ENCODE measurements around the gene PSMD14. TPM values are rescaled to one million over a fixed set of nuclear protein-coding genes. Genes with fewer than 3 reads are reported as not detected.

PSMD14 gene
- total and polyA plus RNA-seq, 2 of the 8 experiments (the other 6 are each of a cell fraction or from before 2014, with no cell fraction given), result 53.9 to 88.7 TPM

GRCh38 chr2:161417438-161418274 lies 109.4 kb downstream of the PSMD14 start:
- POLR2A ChIA-PET (ENCODE audit: partially characterized antibody), result interaction anchor here (2.0 kb wide), 1 partner anchor 10 kb away, joined by 7 read pairs; no protein-coding TSS in a partner anchor
- Histone ChIP-seq H3K79me2 (ENCODE audit: control insufficient read depth in 1 of 2, insufficient read depth in 2 of 2, low read length in 2 of 2) (no peaks in the 10 kb centered on the region), H3K23me2 (ENCODE audit: low read depth, low read length) (peaks cover 8% of the 10 kb centered on the region; the same call in 1 of the 2 replicates), H4K8ac (ENCODE audit: extremely low read depth, insufficient read depth, low read length) (no peak overlapping the region), H4K5ac (ENCODE audit: insufficient read length, low read depth, low read length) (no peak overlapping the region), H3K27ac (ENCODE audit: low read depth, low read length) (no peak overlapping the region), H2AFZ (ENCODE audit: low read length) (no peak overlapping the region), H4K91ac (replicated peaks; ENCODE audit: insufficient read length, low read length) (no peak overlapping the region), H2BK12ac (ENCODE audit: low read depth, low read length) (no peak overlapping the region), H3K18ac (ENCODE audit: extremely low read depth, low read length) (no peak overlapping the region), H3K4me3 (ENCODE audit: extremely low read depth in 1 of 4, insufficient read depth in 2 of 4, low read depth in 3 of 4, low read length in 4 of 4) (peak overlapping the region in 1 of 4 experiments; percentile 60; a peak in 2 of 8 replicates), H2BK120ac (replicated peaks; ENCODE audit: low read depth, low read length) (no peak overlapping the region), H2BK15ac (ENCODE audit: low read length) (no peak overlapping the region), H3K14ac (ENCODE audit: insufficient read length) (no peak overlapping the region), H3K9me3 (ENCODE audit: insufficient read depth in 2 of 2, low read depth in 1 of 2, low read length in 1 of 2) (no peaks in the 10 kb centered on the region), H3K27me3 (replicated peaks in 1 of 4; ENCODE audit: control insufficient read depth in 3 of 4, extremely low read depth in 1 of 4, insufficient read depth in 3 of 4, low read length in 3 of 4) (peaks cover 71 to 98% (median 87%) of the 10 kb centered on the region in 4 experiments), H2AK5ac (ENCODE audit: low read depth, low read length) (no peak overlapping the region), H3K23ac (ENCODE audit: insufficient read length) (no peak overlapping the region), H3K56ac (replicated peaks; ENCODE audit: insufficient read length, low read depth, low read length) (no peak overlapping the region), H2BK5ac (ENCODE audit: low read depth, low read length) (no peak overlapping the region), H3K9ac (replicated peaks in 1 of 4; ENCODE audit: extremely low read depth in 1 of 4, low read depth in 3 of 4, low read length in 3 of 4) (no peak overlapping the region), H3K4ac (replicated peaks; ENCODE audit: insufficient read length, low read depth, low read length) (no peak overlapping the region), H3K36me3 (ENCODE audit: control insufficient read depth in 2 of 4, insufficient read depth in 4 of 4, low read length in 3 of 4) (no peaks in the 10 kb centered on the region; a peak in 1 of 8 replicates), H3K4me2 (ENCODE audit: insufficient read depth in 1 of 2, low read depth in 2 of 2, low read length in 2 of 2) (peak overlapping the region; percentile 86), H4K20me1 (replicated peaks in 1 of 2; ENCODE audit: control insufficient read depth in 1 of 2, insufficient read depth in 2 of 2, low read length in 2 of 2) (peaks cover 3 to 30% of the 10 kb centered on the region in 2 experiments), H2BK20ac (ENCODE audit: low read length) (no peak overlapping the region), H3K79me1 (ENCODE audit: low read depth, low read length) (no peaks in the 10 kb centered on the region), H3K4me1 (replicated peaks in 1 of 4; ENCODE audit: control insufficient read depth in 3 of 4, insufficient read depth in 4 of 4, low read length in 3 of 4) (peaks cover 14 to 27% (median 22%) of the 10 kb centered on the region in 4 experiments)
- CTCF ChIA-PET (ENCODE audit: partially characterized antibody), result interaction anchor here (0.6 to 1.4 kb wide), 5 partner anchors 10 to 589 kb away, joined by 3 to 5 read pairs (median 4); no protein-coding TSS in a partner anchor
- WGBS, 2 experiments (ENCODE audit: extremely low coverage in 1 of 2, insufficient coverage in 1 of 2, insufficient read length in 1 of 2, insufficient replicate concordance in 2 of 2, low coverage in 1 of 2, low lambda C conversion rate in 2 of 2, missing lambda C conversion rate in 1 of 2), result 5% methylated on average over 21 of the region's 21 CpGs; no CpG with 5 or more reads in 1 of the 2 experiments
- DNase-seq (ENCODE audit: low read depth in 1 of 2, low spot score in 2 of 2) (no peak), FAIRE-seq (no peak)
- TF ChIP-seq CBX8 (IDR thresholded peaks at IDR 0.05; ENCODE audit: borderline replicate concordance, low read depth, low read length) (peak; percentile 48; the same call in 1 of the 2 replicates), SUZ12 (IDR thresholded peaks at IDR 0.05; ENCODE audit: low read length) (peak; percentile 31)

Data from H1 (cell line).